Colon (tissue), 2 donors: ENCODE results near the gene ATP13A3.

Experiments
- FAIRE-seq: peaks from 2 replicates; lab custom pipeline; 2012; peaks lifted over from hg19 to GRCh38; lab: Jason Lieb, UNC
- donor health status: control.
- donor health status: control.

ATP13A3 gene

DNA sequence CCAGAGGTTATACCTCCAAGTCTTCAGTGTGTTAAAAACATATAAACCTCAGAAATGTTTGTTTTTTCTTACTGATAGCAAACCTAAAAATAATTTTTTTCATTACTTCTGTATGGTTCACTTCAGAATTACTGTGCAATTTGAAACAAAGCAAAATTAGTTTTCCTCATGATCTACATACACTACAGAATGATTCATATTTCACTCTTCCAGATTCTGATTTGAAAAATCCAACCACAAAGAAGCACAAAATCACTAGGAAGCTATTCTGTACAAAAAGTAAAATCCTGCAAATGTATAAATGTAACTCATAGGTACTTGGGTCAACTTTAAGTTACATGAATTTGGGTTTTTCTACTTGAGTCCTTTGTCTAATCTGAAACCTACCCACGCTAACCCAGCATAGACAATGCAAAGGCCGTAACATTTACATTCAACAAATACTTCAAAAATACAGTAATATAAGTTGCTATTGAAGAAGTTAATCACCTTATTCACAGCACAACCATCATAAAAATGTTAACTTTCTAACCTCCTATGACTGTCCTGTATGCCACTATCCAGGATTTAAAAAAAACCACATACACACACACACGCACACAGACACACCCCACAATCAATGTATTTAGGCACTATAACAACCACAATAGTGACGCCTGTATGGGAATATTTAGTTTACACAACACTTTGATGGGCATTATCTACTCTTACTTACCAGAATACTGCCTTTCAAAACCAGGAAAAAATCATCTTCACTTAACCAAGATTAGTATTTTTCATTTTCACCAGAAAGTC lies 11.5 kb downstream of the ATP13A3 start:
- FAIRE-seq: no peak

DNA sequence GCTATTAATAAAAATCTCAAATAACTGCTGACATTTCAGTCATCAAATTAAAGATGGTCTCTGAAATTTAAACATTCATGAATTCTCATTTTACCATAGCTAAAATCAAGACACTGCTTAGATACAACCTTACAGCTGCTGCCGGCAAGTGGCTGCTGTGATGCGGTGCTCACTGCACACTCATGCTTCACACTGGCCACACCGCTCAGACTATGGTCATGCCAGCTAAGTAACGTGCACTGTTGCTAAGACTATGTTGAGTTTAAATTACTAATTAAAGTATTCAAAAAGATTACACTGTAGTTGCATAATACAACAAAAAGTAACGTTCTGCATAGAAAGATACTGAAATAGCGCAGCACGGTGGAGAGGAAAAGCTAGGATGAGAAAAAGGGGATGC lies 12.1 kb downstream of the ATP13A3 start:
- no peak for FAIRE-seq

DNA sequence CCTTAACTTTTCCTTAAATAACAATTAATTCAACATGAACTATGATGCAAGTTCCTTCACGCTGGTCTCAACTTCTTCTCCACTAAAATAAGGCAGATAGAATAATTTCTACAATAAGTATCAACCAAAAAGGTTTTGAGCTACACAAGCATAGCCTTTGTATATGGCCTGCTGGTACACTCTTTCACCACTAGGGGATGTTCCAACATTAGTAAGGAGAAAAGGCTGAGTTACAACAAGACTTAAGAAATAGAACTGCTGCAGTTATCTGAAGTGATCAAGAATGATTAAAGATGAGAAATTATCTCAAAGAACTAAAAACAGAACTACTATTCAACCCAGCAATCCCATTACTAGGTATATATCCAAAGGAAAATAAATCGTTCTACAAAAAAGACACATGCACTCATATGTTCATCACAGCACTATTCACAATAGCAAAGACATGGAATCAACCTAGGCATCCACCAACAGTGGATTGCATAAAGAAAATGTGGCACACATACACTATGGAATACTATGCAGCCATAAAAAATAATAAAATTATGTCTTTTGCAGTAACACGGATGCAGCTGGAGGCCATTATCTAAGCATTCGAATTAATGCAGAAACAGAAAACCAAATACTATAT lies 14.4 kb downstream of the ATP13A3 start:
- FAIRE-seq: no peak

DNA sequence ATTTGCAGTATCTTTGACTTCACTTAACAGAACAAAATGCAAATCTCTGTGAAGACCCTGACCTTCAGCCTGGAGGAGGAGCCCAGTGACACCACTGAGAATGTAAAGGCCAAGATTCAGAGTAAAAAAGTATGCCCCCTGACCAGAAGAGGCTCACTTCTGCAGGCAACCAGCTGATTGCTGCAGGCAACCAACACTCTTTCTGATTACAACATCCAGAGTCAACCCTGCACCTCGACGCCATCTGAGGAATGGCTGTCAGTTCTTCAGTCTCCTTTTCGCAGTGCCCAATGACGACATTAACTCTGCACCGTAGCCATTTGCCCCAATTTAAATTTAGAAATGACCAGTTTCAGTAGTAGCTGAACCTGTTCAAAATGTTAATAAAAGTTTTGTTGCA lies 14.9 kb downstream of the ATP13A3 start:
- no peak for FAIRE-seq

DNA sequence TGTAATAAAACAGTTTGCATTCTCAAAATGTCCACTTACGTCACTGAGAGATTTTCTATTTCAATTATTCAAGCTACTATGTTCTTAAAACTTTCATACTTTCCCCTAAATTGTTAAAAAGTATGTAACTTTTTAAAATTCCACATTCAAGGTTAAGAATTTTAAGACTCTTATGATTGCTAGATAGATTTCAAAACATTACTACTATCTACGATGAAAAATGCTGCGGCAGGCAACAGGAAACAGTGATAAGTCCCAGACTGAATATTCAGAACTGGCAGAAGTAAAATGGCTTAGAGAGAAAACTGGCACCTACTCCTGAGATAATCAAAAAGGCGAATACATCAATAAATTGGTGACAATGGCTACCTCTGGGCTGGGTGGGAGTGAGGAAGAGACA lies 16.2 kb downstream of the ATP13A3 start:
- FAIRE-seq: no peak

GRCh38 chr3:194469977-194470376 lies 16.8 kb downstream of the ATP13A3 start:
- no peak for FAIRE-seq

DNA sequence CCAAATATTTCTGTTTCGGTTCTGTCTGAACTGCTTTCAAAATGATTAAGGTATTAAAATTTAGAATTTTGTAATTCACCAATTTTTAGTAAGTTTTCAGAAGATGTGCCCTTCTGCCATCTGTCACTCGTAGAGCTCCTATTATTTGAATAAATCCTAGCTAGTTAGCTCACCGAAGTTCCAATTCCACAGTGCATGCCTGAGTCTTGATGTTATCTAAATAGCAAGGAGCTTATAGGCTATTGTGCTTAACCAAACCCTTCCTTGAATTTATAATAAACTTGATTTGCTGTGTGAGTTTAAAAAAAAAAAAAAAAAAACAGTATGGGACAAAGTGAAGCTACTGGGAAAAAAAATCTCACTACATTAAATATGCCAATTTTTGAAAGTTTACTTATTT lies 18.7 kb downstream of the ATP13A3 start:
- no peak for FAIRE-seq

- FAIRE-seq: no peak
Measured at GRCh38 chr3:194466761-194467356, 19.9 kb downstream of the ATP13A3 start.

- no peak for FAIRE-seq
Measured at GRCh38 chr3:194465920-194466570, 20.8 kb downstream of the ATP13A3 start.

- no peak for FAIRE-seq
Measured at GRCh38 chr3:194465246-194465645, 21.6 kb downstream of the ATP13A3 start.

GRCh38 chr3:194464692-194465091 lies 22.1 kb downstream of the ATP13A3 start:
- no peak for FAIRE-seq

DNA sequence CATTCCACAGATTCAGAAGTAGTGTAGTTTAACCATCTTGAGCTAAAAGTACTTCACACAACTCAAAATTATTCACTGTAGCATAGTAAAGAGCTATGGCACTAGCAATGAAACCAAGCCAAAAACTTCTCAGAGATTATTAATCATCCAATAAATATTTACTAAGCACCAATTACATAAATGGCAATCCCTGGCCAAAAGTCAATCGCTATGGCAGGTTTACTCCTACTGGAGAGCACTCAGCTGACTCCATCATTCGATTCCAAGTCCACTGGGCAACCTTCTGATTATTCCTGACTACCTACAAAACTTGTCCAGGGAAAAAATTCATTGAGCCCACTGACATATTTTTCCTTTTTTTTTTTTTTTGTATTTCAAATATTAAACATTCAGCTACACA lies 23.9 kb downstream of the ATP13A3 start:
- FAIRE-seq: no peak

GRCh38 chr3:194460566-194460965 lies 26.2 kb downstream of the ATP13A3 start:
- FAIRE-seq: no peak

DNA sequence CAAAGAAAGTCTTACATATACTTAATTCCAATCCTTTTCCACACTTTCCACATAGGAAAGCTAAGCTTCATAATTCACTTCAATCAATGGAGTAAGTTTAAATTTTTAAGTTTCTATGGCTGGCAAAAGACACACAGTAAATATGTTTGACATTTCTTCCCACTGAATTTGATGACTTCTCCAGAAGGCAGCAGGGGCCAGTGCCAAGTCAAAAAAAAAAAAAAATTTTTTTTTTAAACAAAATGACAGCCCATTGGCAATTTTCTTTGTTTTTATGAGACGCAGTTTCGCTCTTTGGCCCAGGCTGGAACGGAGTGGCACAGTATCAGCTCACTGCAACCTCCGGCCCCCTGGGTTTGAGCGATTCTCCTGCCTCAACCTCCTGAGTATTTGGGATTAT lies 28.7 kb downstream of the ATP13A3 start:
- no peak for FAIRE-seq

DNA sequence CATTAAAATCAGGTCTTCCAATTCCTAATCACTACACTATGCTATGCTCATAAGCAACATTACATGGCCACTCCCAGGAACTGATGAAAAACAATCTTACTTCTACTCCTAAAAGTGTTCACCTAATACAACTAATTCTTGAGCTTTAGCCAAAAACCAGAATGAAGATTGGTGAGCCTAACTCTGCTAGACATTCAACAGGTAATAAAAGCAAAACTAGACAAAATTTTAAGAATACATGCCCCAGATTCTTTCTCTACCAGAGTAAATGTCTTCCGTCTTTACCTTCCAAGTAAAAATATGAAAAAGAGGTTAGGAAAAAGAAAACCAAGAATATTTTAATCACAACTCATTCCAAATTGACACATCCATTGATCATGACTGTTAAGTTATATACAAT lies 31.3 kb downstream of the ATP13A3 start:
- no peak for FAIRE-seq

DNA sequence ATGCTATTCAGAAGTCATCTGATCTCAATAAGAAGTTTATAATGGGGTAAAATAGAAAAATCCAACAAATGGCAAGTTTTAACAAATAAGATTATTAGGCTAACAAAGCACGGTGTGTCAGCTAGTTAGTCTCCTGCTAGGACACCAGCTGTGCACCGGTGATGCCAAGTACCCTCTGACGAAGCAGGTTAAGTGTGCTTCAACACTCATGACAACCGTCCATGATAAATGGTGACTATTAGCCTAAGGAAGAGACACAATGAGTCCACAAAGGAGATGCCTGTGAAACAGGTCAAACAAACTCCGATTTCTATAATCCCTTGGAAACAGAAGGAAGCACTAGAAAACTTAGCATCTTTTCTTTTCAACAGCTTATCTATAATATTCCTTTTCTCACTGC lies 36.5 kb downstream of the ATP13A3 start:
- no peak for FAIRE-seq

DNA sequence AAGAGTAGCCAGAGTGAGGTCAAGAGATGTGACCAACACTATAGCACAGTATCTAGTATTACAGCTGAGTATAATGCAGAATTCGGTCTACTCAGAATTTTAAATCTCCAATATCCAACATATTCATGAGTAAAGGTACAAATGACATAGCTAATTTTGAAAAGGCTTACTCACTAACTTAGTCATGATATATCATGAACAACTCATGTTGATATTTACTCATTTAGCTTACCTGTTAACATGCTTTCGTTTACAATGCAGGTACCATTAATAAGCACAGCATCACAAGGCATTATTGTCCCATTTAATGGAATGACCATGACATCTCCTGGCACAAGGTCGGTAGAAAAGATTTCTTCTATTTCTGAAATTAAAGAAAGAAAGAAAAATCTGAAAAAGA lies 36.9 kb downstream of the ATP13A3 start:
- no peak for FAIRE-seq

DNA sequence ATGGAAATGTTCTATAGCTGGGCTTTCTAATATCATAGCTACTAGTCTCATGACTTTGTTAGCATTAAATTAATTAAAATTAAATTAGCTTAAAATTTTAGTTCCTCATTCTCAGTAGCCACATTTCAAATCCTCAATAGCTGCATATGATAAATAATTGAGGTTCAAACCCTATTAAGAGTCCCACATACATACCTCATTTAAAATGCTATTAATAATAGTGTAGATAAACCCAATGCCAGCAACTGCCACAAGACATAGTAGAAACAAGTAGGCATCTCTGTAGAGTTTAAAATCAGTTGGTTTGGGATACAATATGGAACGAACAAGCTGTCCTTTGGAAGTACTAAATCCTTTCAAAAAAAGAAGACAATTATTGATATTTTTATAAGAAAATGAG lies 39.1 kb downstream of the ATP13A3 start:
- no peak for FAIRE-seq

DNA sequence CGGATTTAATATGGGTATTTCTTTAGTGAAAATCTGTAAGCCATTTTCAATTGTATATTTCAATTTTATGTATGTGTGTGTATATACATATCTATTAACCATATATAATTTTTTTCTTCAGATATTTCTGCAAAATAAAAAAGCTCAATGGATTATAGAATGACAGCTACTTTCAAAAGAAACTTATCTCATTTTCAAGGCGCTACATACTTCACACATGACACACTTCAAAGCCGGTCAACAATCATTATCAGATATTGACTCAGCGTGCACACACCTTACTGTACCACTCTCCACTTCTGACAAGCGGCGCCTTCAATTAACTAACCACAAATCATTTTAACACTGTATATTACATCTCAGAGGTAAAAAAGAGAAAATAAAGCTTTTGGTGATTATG lies 39.6 kb downstream of the ATP13A3 start:
- FAIRE-seq: no peak

DNA sequence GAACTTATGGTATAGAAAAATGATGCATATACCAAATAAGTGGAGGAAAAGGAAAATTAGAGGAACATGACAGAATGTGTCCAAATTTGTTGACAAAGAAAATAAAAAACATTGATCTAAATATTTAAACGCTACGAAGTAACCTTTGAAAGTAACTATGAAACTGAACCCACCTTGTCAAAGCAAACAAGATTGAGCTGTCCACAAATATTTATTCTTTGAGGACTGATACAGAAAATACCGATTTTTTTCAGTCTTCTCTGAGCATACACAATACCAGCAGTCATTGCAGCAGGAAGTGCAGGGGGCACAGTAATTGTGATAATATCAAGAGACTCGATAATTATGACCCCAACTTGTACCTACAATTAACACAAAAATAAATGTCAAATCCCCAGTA lies 40.0 kb downstream of the ATP13A3 start:
- no peak for FAIRE-seq

DNA sequence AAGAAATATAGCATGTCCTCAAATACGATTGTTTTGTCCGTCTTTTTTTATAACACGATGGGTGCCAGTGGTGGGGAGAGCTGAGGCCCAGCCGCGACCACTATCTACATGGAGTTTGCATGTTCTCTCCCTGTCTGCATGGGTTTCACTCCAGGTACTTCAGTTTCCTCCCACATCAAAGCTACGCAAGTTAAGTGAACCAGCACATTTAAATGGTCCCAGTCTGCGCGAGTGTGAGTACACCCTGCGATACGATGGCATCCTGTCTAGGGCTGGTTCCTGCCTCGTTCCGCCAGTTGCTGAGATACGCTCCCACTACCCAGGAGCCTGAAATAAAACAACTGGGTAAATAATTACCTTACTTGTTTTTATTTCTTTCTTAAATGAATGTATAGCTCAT lies 40.6 kb downstream of the ATP13A3 start:
- no peak for FAIRE-seq

DNA sequence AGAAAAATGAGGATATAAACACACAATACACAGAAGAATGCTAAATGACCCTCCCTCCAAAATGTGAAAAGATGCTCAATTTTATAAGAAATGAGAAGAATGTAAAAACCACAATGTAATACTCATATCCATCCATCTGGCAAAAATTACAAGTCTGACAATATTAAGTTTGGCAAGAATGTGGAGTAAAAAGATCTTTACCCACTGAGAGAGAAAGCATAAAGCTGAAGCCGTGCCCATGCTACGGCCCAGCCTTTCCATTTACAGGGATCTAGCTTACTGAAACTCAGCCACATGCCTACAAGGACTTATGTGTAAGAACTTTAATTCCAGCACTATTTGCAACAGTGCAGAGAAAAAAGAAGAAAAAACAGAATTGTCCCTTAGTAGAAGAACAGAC lies 42.9 kb downstream of the ATP13A3 start:
- FAIRE-seq: no peak

GRCh38 chr3:194440756-194441155 lies 46.0 kb downstream of the ATP13A3 start:
- FAIRE-seq: no peak
